ENCODE results near the gene DRICH1.
"Not testable (repeated sequence)": the region's sequence is repeated elsewhere in the genome, so short reads cannot be mapped to it uniquely, and the experiment has no call there.

Gene DRICH1

DNA sequence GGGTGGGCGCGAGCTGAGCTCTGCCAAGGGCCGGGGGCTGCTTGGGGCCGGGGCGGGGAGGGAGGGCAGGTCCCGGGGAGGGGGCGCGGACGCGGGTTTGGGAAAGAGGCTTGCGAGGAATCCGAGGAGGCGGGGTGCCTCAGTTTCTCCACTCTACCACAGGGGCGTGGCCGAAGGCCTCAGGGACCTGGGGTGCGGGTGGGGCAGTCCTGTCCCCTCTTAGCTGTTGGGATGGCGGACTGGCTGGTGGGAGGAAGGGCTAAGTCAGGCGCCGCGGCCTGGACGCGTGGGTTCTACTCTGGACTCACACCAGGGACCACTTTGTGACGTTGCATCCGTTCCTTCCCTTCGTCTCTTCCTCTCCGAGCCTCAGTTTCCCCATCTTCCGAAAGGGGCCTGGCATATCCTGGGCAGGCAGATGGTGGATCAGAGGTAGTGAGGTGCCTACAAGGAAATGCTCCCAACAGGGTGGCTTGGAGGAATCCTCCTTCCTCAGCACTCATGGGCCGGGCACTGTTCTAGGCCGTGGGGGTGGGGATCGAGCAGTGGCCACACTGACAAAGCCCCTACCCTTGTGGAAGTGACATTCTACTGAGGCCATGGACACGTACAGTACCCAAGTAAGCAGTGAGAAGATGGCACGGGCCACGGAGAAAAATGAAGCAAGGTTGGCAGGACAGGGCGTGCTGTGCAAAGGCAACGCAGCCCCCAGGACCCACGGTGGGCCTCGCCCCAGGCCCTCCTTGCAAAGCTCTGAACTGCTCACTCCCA, 65.2 kb downstream of the DRICH1 start:
- TF ChIP-seq CTCF (IDR thresholded peaks at IDR 0.05; ENCODE audit: low read length, missing control alignments) = no peak
- DNase-seq (ENCODE audit: low read depth) = no peak
- no peak overlapping the region for H3K4me3 ChIP-seq (replicated peaks; ENCODE audit: low read depth, low read length)

DNA sequence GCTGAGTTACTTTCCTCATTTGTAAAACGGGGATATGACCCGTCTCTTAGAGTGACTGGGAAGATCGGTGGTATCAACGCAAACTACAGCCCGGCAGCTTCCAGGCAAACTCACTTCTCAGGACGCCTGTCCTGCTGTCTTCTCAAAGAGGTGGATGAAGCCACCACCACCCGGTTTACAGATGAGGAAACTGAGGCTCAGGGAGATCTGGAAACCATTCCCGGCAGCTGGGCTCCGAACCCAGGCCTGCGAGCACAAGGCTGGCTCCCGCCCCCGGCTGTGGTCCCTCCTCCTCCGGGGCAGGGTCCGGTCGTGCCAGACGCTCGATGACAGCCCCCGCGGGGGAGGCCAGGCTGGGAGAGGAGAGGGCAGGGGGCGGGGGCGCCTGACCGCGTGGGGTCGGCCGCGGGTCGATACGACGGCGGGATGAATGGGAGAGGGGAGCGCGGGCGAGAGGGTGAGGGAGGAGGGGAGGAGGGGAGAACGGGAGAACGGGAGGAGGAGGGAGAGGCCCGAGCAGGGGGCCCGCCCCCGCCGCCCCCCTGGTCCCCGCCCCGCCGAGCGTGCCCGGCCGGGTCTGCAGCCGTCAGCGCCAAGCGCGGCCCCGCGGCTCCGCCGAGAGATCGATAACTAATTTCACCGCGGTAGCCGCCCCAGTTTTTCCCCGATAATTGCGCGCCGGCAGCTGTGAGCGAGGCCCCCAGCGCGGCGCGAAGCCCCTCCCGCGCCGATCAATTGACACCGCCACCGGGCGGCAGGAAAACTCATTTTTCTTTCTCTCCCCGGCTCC, 66.0 kb downstream of the DRICH1 start:
- TF ChIP-seq CTCF (IDR thresholded peaks at IDR 0.05; ENCODE audit: low read length, missing control alignments) = no peak
- no peak overlapping the region for H3K4me3 ChIP-seq (replicated peaks; ENCODE audit: low read depth, low read length)
- DNase-seq (ENCODE audit: low read depth) = no peak

DNA sequence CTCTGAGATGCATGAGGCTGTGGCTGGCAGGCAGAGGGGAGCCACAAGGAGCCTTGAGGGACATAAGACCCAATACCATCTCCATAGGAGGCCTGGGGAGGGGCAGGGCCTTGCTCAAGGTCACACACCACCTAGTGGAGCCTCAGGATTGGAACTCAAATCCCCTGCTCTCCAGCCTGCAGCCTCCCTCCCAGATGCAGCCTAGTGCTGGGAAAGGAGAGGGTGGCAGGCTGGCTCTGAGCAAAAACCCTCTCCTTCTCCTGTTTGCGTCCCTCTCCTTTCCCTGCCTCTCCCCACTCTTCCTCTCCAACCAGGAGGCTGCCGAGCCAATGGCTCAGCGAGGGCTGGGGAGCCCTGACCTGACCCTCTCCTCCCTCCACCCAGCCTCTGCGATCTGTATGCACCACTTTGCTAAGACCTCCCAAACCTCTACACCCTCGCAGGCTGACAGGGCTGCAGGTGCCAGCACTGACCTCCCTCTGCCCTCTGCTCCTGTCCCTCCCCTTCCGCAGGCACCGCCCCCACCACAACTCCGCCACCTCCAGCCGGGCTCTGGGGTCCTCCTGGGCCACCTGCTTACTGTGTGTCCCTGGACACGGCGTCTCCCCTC, 66.7 kb downstream of the DRICH1 start:
- TF ChIP-seq CTCF (IDR thresholded peaks at IDR 0.05; ENCODE audit: low read length, missing control alignments) = peak; percentile 13
- H3K4me3 ChIP-seq (replicated peaks; ENCODE audit: low read depth, low read length) = no peak overlapping the region
- peak; percentile 3 for DNase-seq (ENCODE audit: low read depth)

DNA sequence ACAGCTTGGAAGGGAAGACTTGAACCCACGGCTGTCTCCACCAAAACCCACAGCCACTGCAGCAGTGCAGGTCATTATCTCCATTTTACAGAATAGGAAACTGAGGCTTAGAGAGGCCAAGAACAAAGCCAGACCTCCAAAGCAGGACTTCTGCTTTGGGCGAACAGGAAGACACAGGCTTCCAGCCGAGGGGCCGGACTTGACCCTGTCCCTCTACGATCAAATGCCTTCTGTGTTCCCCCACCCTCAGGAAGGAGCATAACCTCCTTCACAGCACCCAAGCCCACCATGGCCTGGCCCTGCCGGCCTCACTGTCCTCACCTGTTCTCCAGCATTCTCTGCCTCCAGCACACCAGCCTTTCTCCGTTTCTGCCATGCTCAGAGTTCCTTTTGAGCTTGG, 67.8 kb downstream of the DRICH1 start:
- H3K4me3 ChIP-seq (replicated peaks; ENCODE audit: low read depth, low read length) = no peak overlapping the region
- DNase-seq (ENCODE audit: low read depth) = no peak
- TF ChIP-seq CTCF (IDR thresholded peaks at IDR 0.05; ENCODE audit: low read length, missing control alignments) = no peak

DNA sequence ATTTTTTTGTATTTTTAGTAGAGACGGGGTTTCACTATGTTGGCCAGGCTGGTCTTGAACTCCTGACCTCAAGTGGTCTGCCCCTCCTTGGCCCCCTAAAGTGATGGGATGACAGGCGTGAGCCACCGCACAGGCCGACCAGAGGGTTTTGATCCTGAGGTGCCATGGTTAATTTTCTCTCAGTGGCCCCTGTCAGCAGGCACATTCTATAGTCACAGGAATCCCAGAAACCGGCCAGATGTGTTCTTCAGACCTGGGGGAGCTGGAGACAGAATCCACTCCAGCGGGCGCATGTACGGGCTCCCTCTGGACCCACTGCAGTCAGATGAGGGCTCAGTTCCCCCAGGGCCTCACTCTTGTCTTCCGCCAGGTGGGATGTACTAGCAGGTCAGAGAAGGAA, 69.0 kb downstream of the DRICH1 start:
- no peak for TF ChIP-seq CTCF (IDR thresholded peaks at IDR 0.05; ENCODE audit: low read length, missing control alignments)
- H3K4me3 ChIP-seq (replicated peaks; ENCODE audit: low read depth, low read length) = no peak overlapping the region
- no peak for DNase-seq (ENCODE audit: low read depth)

DNA sequence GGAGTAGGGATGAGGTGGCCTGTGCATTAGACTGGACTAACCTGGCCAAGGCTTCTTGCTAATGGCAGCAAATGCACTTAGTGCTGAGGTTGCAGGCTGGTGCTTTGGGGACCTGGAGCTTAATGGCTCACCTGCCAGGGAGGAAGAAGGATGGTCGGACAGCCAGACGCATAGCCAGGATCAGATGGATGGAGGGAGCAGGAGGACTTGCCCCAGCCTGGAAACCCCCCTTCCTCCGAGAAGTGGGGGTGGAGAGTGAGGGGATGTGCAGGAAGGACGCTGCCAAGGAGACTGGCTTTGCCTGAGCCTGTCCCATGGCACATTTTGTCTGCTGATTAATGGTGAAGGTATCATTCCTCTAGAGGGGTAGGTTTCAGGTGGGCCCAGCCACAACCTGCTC, 69.9 kb downstream of the DRICH1 start:
- DNase-seq (ENCODE audit: low read depth) = no peak
- no peak for TF ChIP-seq CTCF (IDR thresholded peaks at IDR 0.05; ENCODE audit: low read length, missing control alignments)
- H3K4me3 ChIP-seq (replicated peaks; ENCODE audit: low read depth, low read length) = no peak overlapping the region

DNA sequence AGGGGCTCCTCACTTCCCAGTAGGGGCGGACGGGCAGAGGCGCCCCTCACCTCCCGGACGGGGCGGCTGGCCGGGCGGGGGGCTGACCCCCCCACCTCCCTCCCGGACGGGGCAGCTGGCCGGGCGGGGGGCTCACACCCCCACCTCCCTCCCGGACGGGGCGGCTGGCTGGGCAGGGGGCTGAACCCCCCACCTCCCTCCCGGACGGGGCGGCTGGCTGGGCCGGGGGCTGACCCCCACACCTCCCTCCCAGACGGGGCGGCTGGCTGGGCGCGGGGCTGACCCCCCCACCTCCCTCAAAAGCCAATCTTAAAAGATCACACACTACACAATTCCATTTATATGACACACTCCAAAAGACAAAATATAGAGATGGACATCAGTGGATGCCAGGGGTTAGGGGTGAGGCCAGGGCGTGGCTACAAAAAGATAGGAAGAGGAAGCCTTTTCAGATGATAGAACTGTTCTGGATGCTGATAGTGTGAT, 71.1 kb downstream of the DRICH1 start:
- DNase-seq (ENCODE audit: low read depth); H3K4me3 ChIP-seq (replicated peaks; ENCODE audit: low read depth, low read length): not testable (repeated sequence)

- not testable (repeated sequence) for DNase-seq (ENCODE audit: low read depth); H3K4me3 ChIP-seq (replicated peaks; ENCODE audit: low read depth, low read length)
These were observed 71.9 kb downstream of the DRICH1 start for GRCh38 chr22:23560215-23560614.

Measured in fibroblast of pulmonary artery (primary cell).